ENCODE measurements around the gene SLC41A3.

SLC41A3 gene

GRCh38 chr3:126033765-126034164 is 50.2 kb downstream of the SLC41A3 start:
- Histone ChIP-seq H3K4me3 (ENCODE audit: low read depth, low read length) (no peak overlapping the region), H3K9me3 (no peaks in the 10 kb centered on the region), H3K36me3 (no peaks in the 10 kb centered on the region), H3K27me3 (no peaks in the 10 kb centered on the region), H3K4me1 (no peaks in the 10 kb centered on the region)
- DNase-seq: no peak
- no peak for TF ChIP-seq CTCF (IDR thresholded peaks at IDR 0.05; ENCODE audit: low read depth, low read length)

- Histone ChIP-seq H3K36me3 (no peaks in the 10 kb centered on the region), H3K4me1 (no peaks in the 10 kb centered on the region), H3K9me3 (no peaks in the 10 kb centered on the region), H3K4me3 (ENCODE audit: low read depth, low read length) (no peak overlapping the region), H3K27me3 (no peaks in the 10 kb centered on the region)
- DNase-seq: no peak
- no peak for TF ChIP-seq CTCF (IDR thresholded peaks at IDR 0.05; ENCODE audit: low read depth, low read length)
Measured at GRCh38 chr3:126033051-126033745, 50.7 kb downstream of the SLC41A3 start.

GRCh38 chr3:126031981-126032471 is 51.9 kb downstream of the SLC41A3 start:
- no peak overlapping the region for H3K4me3 ChIP-seq (ENCODE audit: low read depth, low read length)
- no peaks in the 10 kb centered on the region for H3K36me3 ChIP-seq
- no peaks in the 10 kb centered on the region for H3K9me3 ChIP-seq
- H3K27me3 ChIP-seq: no peaks in the 10 kb centered on the region
- H3K4me1 ChIP-seq: no peaks in the 10 kb centered on the region
- TF ChIP-seq CTCF (IDR thresholded peaks at IDR 0.05; ENCODE audit: low read depth, low read length): no peak
- no peak for DNase-seq

- Histone ChIP-seq H3K4me1 (no peaks in the 10 kb centered on the region), H3K9me3 (no peaks in the 10 kb centered on the region), H3K36me3 (no peaks in the 10 kb centered on the region), H3K4me3 (ENCODE audit: low read depth, low read length) (no peak overlapping the region), H3K27me3 (no peaks in the 10 kb centered on the region)
- no peak for DNase-seq
- no peak for TF ChIP-seq CTCF (IDR thresholded peaks at IDR 0.05; ENCODE audit: low read depth, low read length)
Measured at GRCh38 chr3:126030455-126030854, 53.5 kb downstream of the SLC41A3 start.

GRCh38 chr3:126029241-126029640 is 54.7 kb downstream of the SLC41A3 start:
- H3K9me3 ChIP-seq: no peaks in the 10 kb centered on the region
- H3K27me3 ChIP-seq: no peaks in the 10 kb centered on the region
- no peaks in the 10 kb centered on the region for H3K36me3 ChIP-seq
- DNase-seq: no peak
- H3K4me1 ChIP-seq: no peaks in the 10 kb centered on the region
- no peak overlapping the region for H3K4me3 ChIP-seq (ENCODE audit: low read depth, low read length)
- no peak for TF ChIP-seq CTCF (IDR thresholded peaks at IDR 0.05; ENCODE audit: low read depth, low read length)

GRCh38 chr3:126028096-126028495 is 55.8 kb downstream of the SLC41A3 start:
- Histone ChIP-seq H3K36me3 (no peaks in the 10 kb centered on the region), H3K27me3 (no peaks in the 10 kb centered on the region), H3K4me1 (no peaks in the 10 kb centered on the region), H3K9me3 (no peaks in the 10 kb centered on the region), H3K4me3 (ENCODE audit: low read depth, low read length) (no peak overlapping the region)
- DNase-seq: no peak
- TF ChIP-seq CTCF (IDR thresholded peaks at IDR 0.05; ENCODE audit: low read depth, low read length): no peak
